Lung (tissue), 12 donors: Measurements from ENCODE around the gene METTL24. TPM values are rescaled to one million over a fixed set of nuclear protein-coding genes. Genes with fewer than 3 reads are reported as not detected.
A peak's percentile ranks its signal among the peaks of the same experiment; 100 is the strongest.

ENCODE experiments used
- ATAC-seq: fragments of 200-7000 bp; cut with Tn5 transposase; one replicate; pipeline ENCODE4 v1.9.1; 2020; ENCODE audit warnings: moderate number of reproducible peaks; ENCODE audit not compliant: insufficient read depth, low FRiP score
- DNase-seq, 3 donors: peaks; one replicate each; pipeline ENCODE4 v3.0.0-alpha.2; 2013 to 2017
- H3K27ac ChIP-seq, 2 donors: one replicate each; pipeline ENCODE4 v1.5.1; 2013; ENCODE audit warnings: mild to moderate bottlenecking in 2 of 2, moderate library complexity in 2 of 2, control low read depth in 1 of 2, inconsistent platforms in 1 of 2, low read depth in 1 of 2, low read length in 1 of 2
- H3K27me3 ChIP-seq, 3 donors: one replicate each; pipeline ENCODE4 v1.5.1; 2013; ENCODE audit warnings: low read length in 2 of 3; ENCODE audit not compliant: control insufficient read depth in 3 of 3, insufficient read depth in 3 of 3
- H3K36me3 ChIP-seq, 4 donors: one replicate each; pipeline ENCODE4 v1.5.1; 2013; ENCODE audit warnings: low read length in 4 of 4, mild to moderate bottlenecking in 1 of 4, moderate library complexity in 1 of 4; ENCODE audit not compliant: control insufficient read depth in 4 of 4, insufficient read depth in 4 of 4
- H3K4me1 ChIP-seq, 5 donors: one replicate each; pipeline ENCODE4 v1.5.1; 2013; ENCODE audit warnings: low read length in 5 of 5, mild to moderate bottlenecking in 2 of 5, moderate library complexity in 1 of 5; ENCODE audit not compliant: control insufficient read depth in 5 of 5, insufficient read depth in 5 of 5
- H3K4me3 ChIP-seq: one replicate; pipeline ENCODE4 v1.5.1; 2013; ENCODE audit warnings: mild to moderate bottlenecking, control low read depth, moderate library complexity
- H3K9ac ChIP-seq, 2 donors: one replicate each; pipeline ENCODE4 v1.5.1; 2013; ENCODE audit warnings: low read length in 2 of 2, control low read depth in 1 of 2; ENCODE audit not compliant: insufficient read depth in 1 of 2
- H3K9me3 ChIP-seq, 4 donors: one replicate each; pipeline ENCODE4 v1.5.1; 2013; ENCODE audit warnings: low read length in 3 of 4, mild to moderate bottlenecking in 1 of 4, moderate library complexity in 1 of 4; ENCODE audit not compliant: control insufficient read depth in 4 of 4, insufficient read depth in 3 of 4
- CTCF ChIP-seq: IDR thresholded peaks from 2 replicates; pipeline ENCODE4 v1.5.1; 2012; ENCODE audit warnings: mild to moderate bottlenecking; ENCODE audit errors: control extremely low read depth, extremely low read depth
- WGBS, 2 donors: extraction: QIAGEN DNeasy Blood & Tissue Kit; methylation state at CpG; one replicate each; pipeline ENCODE4 v1.1.7; 2013; 5-methylcytosine and 5-hydroxymethylcytosine counted together
- polyA plus RNA-seq, 2 donors: library from polyadenylated mRNA; stranded (reverse); fragments of 200-250 nt; gene quantifications; one replicate each; pipeline ENCODE4 v1.2.1, GENCODE V29; 2013
- total RNA-seq, 2 donors: library from RNA; depleted of rRNA in 1 of 2; stranded (reverse); fragments of >200 nt in 1 of 2; gene quantifications; one replicate each; pipeline ENCODE4 v1.2.1, GENCODE V29; 2014 to 2021
- donor health status: control.
- donor health status: control.
- donor health status: Bipolar disorder and iron deficiency.
- donor health status: healthy.
- donor health status: DM: yes; HTN: yes; CAD: no.

Gene METTL24
- total and polyA plus RNA-seq, 4 donors, result 0.73 to 3.7 (median 2.0) TPM; not detected in 1

- DNase-seq (peak; percentile 84 to 99 (median 99)), ATAC-seq (peak; percentile 48)
- no peak overlapping the region for H3K27ac ChIP-seq
- no peaks in the 10 kb centered on the region for H3K27me3 ChIP-seq
- H3K4me1 ChIP-seq, result peaks cover 3 to 96% (median 56%) of the 10 kb centered on the region in 5 donors
- no peaks in the 10 kb centered on the region for H3K9me3 ChIP-seq
- no peak for TF ChIP-seq CTCF
- H3K4me3 ChIP-seq, result no peak overlapping the region
- peak overlapping the region in 1 of 2 donors; percentile 48 for H3K9ac ChIP-seq
- no peaks in the 10 kb centered on the region for H3K36me3 ChIP-seq
Observed at GRCh38 chr6:110325197-110325596, 33.0 kb downstream of the METTL24 start.

- Histone ChIP-seq H3K4me3 (no peak overlapping the region), H3K27me3 (no peaks in the 10 kb centered on the region), H3K9ac (peak overlapping the region in 1 of 2 donors; percentile 8), H3K36me3 (no peaks in the 10 kb centered on the region), H3K27ac (no peak overlapping the region), H3K9me3 (no peaks in the 10 kb centered on the region), H3K4me1 (peaks cover 3 to 93% (median 50%) of the 10 kb centered on the region in 5 donors)
- DNase-seq (no peak), ATAC-seq (no peak)
- TF ChIP-seq CTCF, result no peak
- WGBS, 2 donors, result 75 to 91% methylated on average over 3 of the region's 3 CpGs
Observed at GRCh38 chr6:110324548-110324947, 33.6 kb downstream of the METTL24 start.

- H3K9me3 ChIP-seq, result no peaks in the 10 kb centered on the region
- TF ChIP-seq CTCF, result no peak
- no peak for ATAC-seq
- no peak for DNase-seq
- WGBS, 2 donors, result 86 to 90% methylated on average over 4 of the region's 4 CpGs
- no peak overlapping the region for H3K4me3 ChIP-seq
- H3K27me3 ChIP-seq, result no peaks in the 10 kb centered on the region
- no peak overlapping the region for H3K9ac ChIP-seq
- no peak overlapping the region for H3K27ac ChIP-seq
- H3K36me3 ChIP-seq, result no peaks in the 10 kb centered on the region
- peaks cover 3 to 86% (median 38%) of the 10 kb centered on the region in 5 donors for H3K4me1 ChIP-seq
Observed at GRCh38 chr6:110323258-110323657, 34.9 kb downstream of the METTL24 start.

- TF ChIP-seq CTCF, result no peak
- Histone ChIP-seq H3K27me3 (no peaks in the 10 kb centered on the region), H3K27ac (no peak overlapping the region), H3K4me1 (peaks cover 3 to 82% (median 34%) of the 10 kb centered on the region in 5 donors), H3K36me3 (no peaks in the 10 kb centered on the region), H3K9ac (no peak overlapping the region), H3K4me3 (no peak overlapping the region), H3K9me3 (no peaks in the 10 kb centered on the region)
- DNase-seq (peak; percentile 33 to 61 (median 49)), ATAC-seq (no peak)
- WGBS, 2 donors, result 46 to 56% methylated on average over 4 of the region's 4 CpGs
Observed at GRCh38 chr6:110322874-110323242, 35.3 kb downstream of the METTL24 start.
